WI38 (cell line): ENCODE results near the gene XRN1.
"Not testable (repeated sequence)": the region's sequence is repeated elsewhere in the genome, so short reads cannot be mapped to it uniquely, and the experiment has no call there.

Source experiments
- H3K4me3 ChIP-seq: 2 replicates; pipeline ENCODE4 v1.5.1; 2011; ENCODE audit warnings: low read depth, mild to moderate bottlenecking, control low read depth, low read length
- CTCF ChIP-seq: IDR thresholded peaks from 2 replicates; pipeline ENCODE4 v1.5.1; 2012; ENCODE audit warnings: low read depth, mild to moderate bottlenecking, control low read depth, low read length

Gene XRN1

DNA sequence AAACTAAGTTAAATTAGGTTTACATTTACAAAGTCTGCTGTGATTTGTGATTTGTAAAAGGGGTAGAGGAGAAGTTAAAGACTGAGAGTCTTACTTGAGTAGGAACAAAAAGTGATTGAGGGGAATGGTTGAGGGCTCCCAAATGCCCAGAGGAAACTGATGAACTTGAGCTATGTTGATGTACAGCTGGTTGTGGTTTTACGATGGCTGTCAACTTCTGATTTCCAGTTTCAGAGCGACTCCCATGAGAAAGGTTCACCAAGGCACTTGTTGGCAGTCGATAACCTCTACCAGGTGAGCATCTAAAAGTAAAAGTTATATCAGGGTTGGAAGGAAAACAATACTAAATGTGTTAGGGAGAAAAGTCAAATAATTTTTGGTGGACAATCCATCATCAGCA is 91.0 kb downstream of the XRN1 start:
- no peak for TF ChIP-seq CTCF
- H3K4me3 ChIP-seq, result no peak overlapping the region

GRCh38 chr3:142355692-142356091 is 92.1 kb downstream of the XRN1 start:
- no peak overlapping the region for H3K4me3 ChIP-seq
- TF ChIP-seq CTCF, result no peak

DNA sequence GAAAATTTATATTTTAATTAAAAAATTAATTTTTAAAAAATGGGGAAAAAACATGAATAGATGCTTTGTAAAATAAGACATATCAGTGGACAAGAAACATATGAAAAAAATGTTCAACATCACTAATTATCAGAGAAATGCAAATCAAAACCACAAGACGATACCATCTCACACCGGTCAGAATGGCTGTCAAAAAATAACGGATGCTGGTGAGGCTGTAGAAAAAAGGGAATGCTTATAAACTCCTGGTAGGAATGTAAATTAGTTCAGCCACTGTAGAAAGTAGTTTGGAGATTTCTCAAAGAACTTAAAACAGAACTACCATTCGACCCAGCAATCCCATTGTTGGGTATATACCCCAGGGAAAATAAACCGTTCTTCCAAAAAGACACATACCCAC is 93.8 kb downstream of the XRN1 start:
- H3K4me3 ChIP-seq, result no peak overlapping the region
- TF ChIP-seq CTCF, result no peak

DNA sequence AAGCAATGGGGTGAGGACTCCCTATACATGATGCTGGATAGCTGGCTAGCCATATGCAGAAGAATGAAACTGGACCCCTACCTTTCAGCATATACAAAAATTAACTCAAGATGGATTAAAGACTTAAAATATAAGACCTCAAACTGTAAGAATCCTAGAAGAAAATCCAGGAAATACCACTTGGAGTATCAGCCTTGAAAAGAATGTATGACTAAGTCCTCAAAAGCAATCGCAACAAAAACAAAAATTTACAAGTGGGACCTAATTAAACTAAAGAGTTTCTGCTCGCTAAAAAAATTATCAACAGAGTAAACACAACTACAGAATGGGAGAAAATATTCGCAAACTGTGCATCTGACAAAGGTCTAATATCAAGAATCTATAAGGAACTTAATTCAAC is 94.3 kb downstream of the XRN1 start:
- no peak overlapping the region for H3K4me3 ChIP-seq
- TF ChIP-seq CTCF, result no peak

- H3K4me3 ChIP-seq, result not testable (repeated sequence)
Measured at GRCh38 chr3:142352698-142353097, 95.1 kb downstream of the XRN1 start.

DNA sequence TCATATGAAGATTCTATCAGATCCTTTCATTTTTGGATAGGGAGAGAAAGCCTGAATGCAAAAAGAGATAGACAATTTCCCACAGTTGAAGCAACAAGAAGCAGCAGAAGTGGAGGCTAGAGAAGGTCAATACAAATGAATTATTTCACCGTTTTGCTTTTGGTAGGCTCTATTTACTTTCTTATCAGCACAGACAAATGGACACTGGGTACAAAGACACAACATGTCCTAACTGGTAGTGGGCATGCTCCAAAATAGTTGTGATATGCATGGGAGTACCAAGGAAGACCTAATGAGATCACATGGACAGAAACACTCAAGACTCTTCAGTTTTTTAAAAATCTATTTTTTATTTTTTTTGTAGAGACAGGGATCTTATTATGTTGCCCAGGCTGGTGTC is 99.4 kb downstream of the XRN1 start:
- no peak for TF ChIP-seq CTCF
- H3K4me3 ChIP-seq, result no peak overlapping the region

- no peak for TF ChIP-seq CTCF
Measured at GRCh38 chr3:142337994-142338393, 109.8 kb downstream of the XRN1 start.

DNA sequence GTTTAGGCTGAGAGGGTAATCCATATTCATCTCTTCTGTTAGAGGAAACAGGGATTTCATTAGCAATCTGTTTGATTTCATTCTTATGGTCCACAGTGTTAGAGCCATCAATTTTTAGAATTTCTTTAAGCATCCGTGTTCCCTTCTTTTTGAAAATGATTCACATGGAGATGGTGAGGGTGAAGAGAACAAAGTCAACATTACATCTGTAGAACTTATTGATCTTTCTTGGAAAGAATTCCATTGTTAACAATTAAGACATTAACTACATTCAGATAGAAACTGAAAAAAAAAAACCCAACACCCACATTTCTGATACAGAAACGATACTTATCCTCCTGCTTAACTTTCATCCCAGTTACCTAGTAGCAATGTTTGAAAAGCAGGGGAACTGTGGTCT is 115.4 kb downstream of the XRN1 start:
- no peak for TF ChIP-seq CTCF
- H3K4me3 ChIP-seq, result no peak overlapping the region

More at GRCh38 chr3:142337994-142338393, 109.8 kb downstream of the XRN1 start:
- H3K4me3 ChIP-seq, result no peak overlapping the region

DNA sequence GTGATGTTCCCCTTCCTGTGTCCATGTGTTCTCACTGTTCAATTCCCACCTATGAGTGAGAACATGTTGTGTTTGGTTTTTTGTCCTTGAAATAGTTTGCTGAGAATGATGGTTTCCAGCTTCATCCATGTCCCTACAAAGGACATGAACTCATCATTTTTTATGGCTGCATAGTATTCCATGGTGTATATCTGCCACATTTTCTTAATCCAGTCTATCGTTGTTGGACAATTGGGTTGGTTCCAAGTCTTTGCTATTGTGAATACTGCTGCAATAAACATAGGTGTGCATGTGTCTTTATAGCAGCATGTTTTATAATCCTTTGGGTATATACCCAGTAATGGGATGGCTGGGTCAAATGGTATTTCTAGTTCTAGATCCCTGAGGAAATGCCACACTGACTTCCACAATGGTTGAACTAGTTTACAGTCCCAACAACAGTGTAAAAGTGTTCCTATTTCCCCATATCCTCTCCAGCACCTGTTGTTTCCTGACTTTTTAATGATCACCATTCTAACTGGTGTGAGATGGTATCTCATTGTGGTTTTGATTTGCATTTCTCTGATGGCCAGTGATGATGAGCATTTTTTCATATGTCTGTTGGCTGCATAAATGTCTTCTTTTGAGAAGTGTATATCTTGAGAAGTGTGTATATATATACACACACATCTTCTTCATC is 123.4 kb downstream of the XRN1 start:
- H3K4me3 ChIP-seq, result not testable (repeated sequence)
